ENCODE results near the gene KY. TPM values are rescaled to one million over a fixed set of nuclear protein-coding genes. Genes with fewer than 3 reads are reported as not detected.

Gene KY
- polyA plus RNA-seq, 2 of the 4 experiments (the other 2 are of a cell fraction): 0.04 to 0.05 TPM

DNA sequence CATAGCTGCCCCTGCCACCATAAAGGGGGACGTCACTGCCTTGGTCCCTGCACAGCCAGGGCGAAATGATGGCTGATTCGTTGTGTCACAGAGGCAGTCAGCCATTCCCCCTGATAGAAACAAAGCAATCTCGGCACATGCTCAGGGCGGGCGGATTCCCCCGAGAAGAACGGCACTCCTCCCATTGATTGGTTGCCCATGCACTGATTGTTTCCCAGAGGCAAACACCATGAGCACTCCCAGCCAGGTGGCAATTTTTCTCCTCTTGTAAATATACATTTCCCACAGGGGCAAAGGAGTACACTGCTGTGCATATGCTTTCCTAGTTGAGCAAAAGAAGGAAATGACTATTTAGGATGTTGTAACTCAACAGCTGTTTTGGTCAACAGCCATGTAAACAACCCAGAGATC, 56.5 kb downstream of the KY start:
- ATAC-seq (no peak), DNase-seq (ENCODE audit: low read depth in 1 of 2, low spot score in 1 of 2) (no peak), FAIRE-seq (no peak)
- Histone ChIP-seq H3K4me3 (no peak overlapping the region), H3K9me3 (no peaks in the 10 kb centered on the region), H3K27ac (no peak overlapping the region), H3K4me2 (no peak overlapping the region), H3K4me1 (no peaks in the 10 kb centered on the region)
- no peak for TF ChIP-seq HOXB5 (CRISPR knock-in tag; IDR thresholded peaks at IDR 0.05)
- no peak for TF ChIP-seq ZC3H11A (IDR thresholded peaks at IDR 0.05)
- no peak for TF ChIP-seq KDM5A (IDR thresholded peaks at IDR 0.05)
- TF ChIP-seq NPAS2 (CRISPR knock-in tag; IDR thresholded peaks at IDR 0.05; ENCODE audit: borderline replicate concordance): no peak
- TF ChIP-seq TFCP2L1 (CRISPR knock-in tag; IDR thresholded peaks at IDR 0.05): no peak
- TF ChIP-seq CBX8 (IDR thresholded peaks at IDR 0.05): no peak
- no peak for TF ChIP-seq REST (IDR thresholded peaks at IDR 0.05)
- TF ChIP-seq, protein P1, sequence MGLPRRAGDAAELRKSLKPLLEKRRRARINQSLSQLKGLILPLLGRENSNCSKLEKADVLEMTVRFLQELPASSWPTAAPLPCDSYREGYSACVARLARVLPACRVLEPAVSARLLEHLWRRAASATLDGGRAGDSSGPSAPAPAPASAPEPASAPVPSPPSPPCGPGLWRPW (IDR thresholded peaks at IDR 0.05): no peak
- no peak for TF ChIP-seq NFE2L2 (conservative IDR thresholded peaks at IDR 0.05; ENCODE audit: low read length)
- TF ChIP-seq ELK1 (IDR thresholded peaks at IDR 0.05; ENCODE audit: low read depth, low read length): no peak
- no peak for TF ChIP-seq HOXB13 (CRISPR knock-in tag; IDR thresholded peaks at IDR 0.05; ENCODE audit: low read depth)
- TF ChIP-seq ZSCAN20 (CRISPR knock-in tag; IDR thresholded peaks at IDR 0.05): no peak
- TF ChIP-seq GATA3 (IDR thresholded peaks at IDR 0.05; ENCODE audit: borderline replicate concordance): no peak
- CTCF ChIA-PET: no interaction called here
- WGBS (ENCODE audit: missing lambda C conversion rate): 72% methylated on average over 6 of the region's 8 CpGs
- POLR2A ChIA-PET: no interaction called here

GRCh38 chr3:134592806-134593205, 58.0 kb downstream of the KY start:
- Histone ChIP-seq H3K4me1 (no peaks in the 10 kb centered on the region), H3K9me3 (no peaks in the 10 kb centered on the region), H3K4me3 (no peak overlapping the region), H3K4me2 (no peak overlapping the region), H3K27ac (no peak overlapping the region)
- ChIA-PET POLR2A (no interaction called here), CTCF (interaction anchor here (0.7 to 1.2 kb wide), 2 partner anchors 36 to 47 kb away, joined by 3 read pairs; no protein-coding TSS in a partner anchor)
- DNase-seq (ENCODE audit: low read depth in 1 of 2, low spot score in 1 of 2): no peak
- TF ChIP-seq CEBPB (IDR thresholded peaks at IDR 0.05) (no peak), ESRRA (IDR thresholded peaks at IDR 0.05; ENCODE audit: borderline replicate concordance, low read length) (no peak), NFE2L2 (conservative IDR thresholded peaks at IDR 0.05; ENCODE audit: low read length) (no peak), MAFK (IDR thresholded peaks at IDR 0.05; ENCODE audit: partially characterized antibody) (no peak), TP53 (CRISPR knock-in tag; IDR thresholded peaks at IDR 0.05) (no peak), SMC3 (IDR thresholded peaks at IDR 0.05) (no peak), SREBF2 (IDR thresholded peaks at IDR 0.05) (no peak), HDAC2 (IDR thresholded peaks at IDR 0.05) (no peak)
- TF ChIP-seq, protein P2, sequence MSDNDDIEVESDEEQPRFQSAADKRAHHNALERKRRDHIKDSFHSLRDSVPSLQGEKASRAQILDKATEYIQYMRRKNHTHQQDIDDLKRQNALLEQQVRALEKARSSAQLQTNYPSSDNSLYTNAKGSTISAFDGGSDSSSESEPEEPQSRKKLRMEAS (IDR thresholded peaks at IDR 0.05): no peak
- ATAC-seq: no peak
- FAIRE-seq: no peak
- WGBS (ENCODE audit: missing lambda C conversion rate): 15% methylated on average over 5 of the region's 5 CpGs

DNA sequence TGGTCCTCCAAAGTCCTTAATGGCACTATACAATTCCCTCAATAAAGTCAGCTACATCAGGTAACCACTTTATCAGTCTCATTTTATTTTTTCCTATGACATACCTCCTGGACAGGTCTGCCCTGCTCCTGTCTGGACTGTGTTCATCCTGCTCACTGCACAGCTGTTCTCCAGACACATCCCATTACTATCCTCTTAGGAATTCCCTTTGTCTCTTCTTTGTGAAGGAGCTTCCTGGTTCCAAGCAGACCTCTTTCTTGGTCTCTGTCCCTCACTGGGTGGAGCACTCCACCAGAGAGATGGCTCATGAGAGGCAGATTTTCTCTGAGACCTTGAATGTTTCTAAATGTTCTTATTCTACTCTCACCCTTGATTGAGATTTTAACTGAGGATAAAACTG, 60.1 kb downstream of the KY start:
- ChIA-PET CTCF (interaction anchor here (1.7 to 2.3 kb wide), 2 partner anchors 9 to 10 kb away, joined by 4 to 14 read pairs; no protein-coding TSS in a partner anchor), POLR2A (no interaction called here)
- Histone ChIP-seq H3K27ac (no peak overlapping the region), H3K9me3 (no peaks in the 10 kb centered on the region), H3K4me3 (no peak overlapping the region), H3K4me2 (no peak overlapping the region), H3K4me1 (no peaks in the 10 kb centered on the region)
- FAIRE-seq (no peak), ATAC-seq (peak in 1 of 2 experiments; percentile 34; a peak in 2 of 6 replicates), DNase-seq (ENCODE audit: low read depth in 1 of 2, low spot score in 1 of 2) (no peak)
- TF ChIP-seq BHLHE40 (IDR thresholded peaks at IDR 0.05; ENCODE audit: low read depth, low read length) (no peak), ZFP36 (IDR thresholded peaks at IDR 0.05; ENCODE audit: borderline replicate concordance, partially characterized antibody) (no peak), TFCP2L1 (CRISPR knock-in tag; IDR thresholded peaks at IDR 0.05) (no peak), CHD4 (IDR thresholded peaks at IDR 0.05; ENCODE audit: borderline replicate concordance) (no peak), SMC3 (IDR thresholded peaks at IDR 0.05) (no peak), RARB (CRISPR knock-in tag; IDR thresholded peaks at IDR 0.05) (no peak), FOSB (CRISPR knock-in tag; IDR thresholded peaks at IDR 0.05) (no peak), CBX8 (IDR thresholded peaks at IDR 0.05) (no peak), FOSL2 (IDR thresholded peaks at IDR 0.05) (no peak), FOSL2 (CRISPR knock-in tag; IDR thresholded peaks at IDR 0.05) (no peak), EHMT2 (IDR thresholded peaks at IDR 0.05; ENCODE audit: low read depth) (no peak), RCOR1 (IDR thresholded peaks at IDR 0.05; ENCODE audit: low read depth, low read length) (no peak), PBX3 (IDR thresholded peaks at IDR 0.05) (no peak), HOXB5 (CRISPR knock-in tag; IDR thresholded peaks at IDR 0.05) (no peak)
- TF ChIP-seq, protein P2 (IDR thresholded peaks at IDR 0.05): no peak
